ENCODE data around the gene TIPARP. TPM values are rescaled to one million over a fixed set of nuclear protein-coding genes. Genes with fewer than 3 reads are reported as not detected.

TIPARP gene
- total RNA-seq, 2 experiments from 2014 or later = 64.7 to 73.8 TPM

DNA sequence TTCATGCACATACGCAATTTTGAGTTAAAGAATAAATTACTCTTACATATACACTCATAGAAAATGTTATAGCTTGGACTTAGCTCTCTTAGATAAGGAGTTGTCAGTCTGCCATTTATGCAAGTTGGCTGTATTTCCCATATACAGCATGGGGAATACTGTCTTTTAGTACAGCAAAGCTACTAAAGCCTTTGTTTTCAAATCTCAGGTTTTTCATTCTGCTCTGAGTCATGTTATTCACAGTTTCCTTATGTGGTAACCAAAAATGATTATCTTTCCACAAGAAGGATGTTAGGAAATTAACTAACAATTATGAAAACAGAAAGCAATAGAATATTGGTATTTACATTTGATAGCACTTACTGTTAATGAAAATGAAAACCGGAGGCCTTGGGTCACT lies 4.3 kb upstream of the TIPARP start:
- ChIA-PET POLR2A (interaction anchor here (1.3 kb wide), 1 partner anchor 115 kb away, joined by 6 read pairs; the partner anchor contains the start of gene SSR3), CTCF (no interaction called here)
- Mint-ChIP-seq H3K27ac (no peak overlapping the region), H3K27me3 (no peaks in the 10 kb centered on the region), H3K9me3 (no peaks in the 10 kb centered on the region), H3K36me3 (ENCODE audit: low read depth) (peaks cover 14% of the 10 kb centered on the region), H3K4me3 (no peak overlapping the region), H3K4me1 (peaks cover 61% of the 10 kb centered on the region)
- DNase-seq = no peak

DNA sequence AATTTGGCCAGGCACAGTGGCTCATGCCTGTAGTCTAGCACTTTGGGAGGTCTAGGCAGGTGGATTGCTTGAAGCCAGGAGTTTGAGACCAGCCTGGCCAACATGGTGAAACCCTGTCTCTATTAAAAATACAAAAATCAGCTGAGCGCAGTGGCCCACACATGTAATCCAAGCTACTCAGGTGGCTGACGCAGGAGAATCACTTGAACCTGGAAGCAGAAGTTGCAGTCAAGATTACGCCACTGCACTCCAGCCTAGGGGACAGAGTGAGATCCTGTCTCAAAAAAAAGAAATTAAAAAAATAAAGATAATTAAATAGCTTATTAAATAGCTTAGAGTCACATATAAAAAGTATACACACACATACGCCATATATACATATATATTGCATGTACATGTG lies 3.7 kb upstream of the TIPARP start:
- Mint-ChIP-seq H3K27ac (no peak overlapping the region), H3K4me1 (peaks cover 55% of the 10 kb centered on the region)

DNA sequence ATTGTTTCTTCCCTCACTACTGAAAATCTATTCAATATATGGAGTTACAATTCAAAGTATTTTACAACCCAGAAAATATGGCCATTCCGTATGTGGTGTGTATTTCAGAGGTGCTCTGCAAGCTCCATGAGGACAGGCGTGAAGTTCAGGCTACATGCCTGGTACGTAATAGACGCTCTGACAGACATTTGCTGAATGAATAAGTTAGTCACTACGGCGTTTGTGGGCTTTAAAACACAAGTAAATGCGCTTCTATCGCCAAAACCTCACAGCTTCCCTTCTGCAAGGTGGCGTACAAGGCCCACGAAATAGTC lies 701 bp upstream of the TIPARP start:
- POLR2A ChIA-PET = interaction anchor here (0.6 to 10.5 kb wide), 20 partner anchors 8 to 521 kb away, joined by 3 to 162 read pairs (median 15); partner anchors contain the start of genes CCNL1 and SSR3
- CTCF ChIA-PET = interaction anchor here (0.6 to 6.2 kb wide), 29 partner anchors 8 to 821 kb away, joined by 3 to 39 read pairs (median 4); partner anchors contain the start of genes CCNL1 and SSR3
- H3K27ac Mint-ChIP-seq = peak overlapping the region; percentile 96
- no peak for DNase-seq
- H3K9me3 Mint-ChIP-seq = no peaks in the 10 kb centered on the region
- no peaks in the 10 kb centered on the region for H3K27me3 Mint-ChIP-seq
- peak overlapping the region; percentile 86 for H3K4me3 Mint-ChIP-seq
- peaks cover 50% of the 10 kb centered on the region for H3K4me1 Mint-ChIP-seq
- peaks cover 37% of the 10 kb centered on the region for H3K36me3 Mint-ChIP-seq (ENCODE audit: low read depth)

More for the DNA sequence above, 3.7 kb upstream of the TIPARP start:
- no peak overlapping the region for H3K4me3 Mint-ChIP-seq
- H3K36me3 Mint-ChIP-seq (ENCODE audit: low read depth) = peaks cover 17% of the 10 kb centered on the region
- POLR2A ChIA-PET = interaction anchor here (0.8 to 8.8 kb wide), 5 partner anchors 21 to 504 kb away, joined by 3 to 162 read pairs (median 6); partner anchors contain the start of genes CCNL1 and SSR3
- H3K27me3 Mint-ChIP-seq = no peaks in the 10 kb centered on the region
- CTCF ChIA-PET = interaction anchor here (0.6 to 6.2 kb wide), 3 partner anchors 116 to 497 kb away, joined by 3 to 39 read pairs (median 3); partner anchors contain the start of gene SSR3
- DNase-seq = no peak
- no peaks in the 10 kb centered on the region for H3K9me3 Mint-ChIP-seq

GRCh38 chr3:156674911-156675829 lies 780 bp downstream of the TIPARP start:
- Mint-ChIP-seq H3K4me1 (peaks cover 51% of the 10 kb centered on the region), H3K4me3 (peak overlapping the region; percentile 86), H3K27me3 (no peaks in the 10 kb centered on the region), H3K27ac (peak overlapping the region; percentile 96), H3K9me3 (no peaks in the 10 kb centered on the region), H3K36me3 (ENCODE audit: low read depth) (peaks cover 48% of the 10 kb centered on the region)
- ChIA-PET POLR2A (interaction anchor here (0.5 to 10.5 kb wide), 32 partner anchors 9 to 803 kb away, joined by 3 to 162 read pairs (median 8); partner anchors contain the start of genes CCNL1 and SSR3), CTCF (interaction anchor here (0.6 to 6.2 kb wide), 21 partner anchors 10 to 523 kb away, joined by 3 to 39 read pairs (median 7); partner anchors contain the start of genes CCNL1 and SSR3)
- peak; percentile 56 for DNase-seq

GRCh38 chr3:156675830-156676767 lies 1.7 kb downstream of the TIPARP start:
- ChIA-PET POLR2A (interaction anchor here (0.5 to 10.5 kb wide), 26 partner anchors 10 to 804 kb away, joined by 3 to 162 read pairs (median 9); partner anchors contain the start of genes CCNL1 and SSR3), CTCF (interaction anchor here (0.6 to 6.2 kb wide), 15 partner anchors 10 to 524 kb away, joined by 3 to 39 read pairs (median 10); partner anchors contain the start of genes CCNL1 and SSR3)
- peaks cover 58% of the 10 kb centered on the region for H3K36me3 Mint-ChIP-seq (ENCODE audit: low read depth)
- peak overlapping the region; percentile 86 for H3K4me3 Mint-ChIP-seq
- peaks cover 58% of the 10 kb centered on the region for H3K4me1 Mint-ChIP-seq
- H3K9me3 Mint-ChIP-seq = no peaks in the 10 kb centered on the region
- H3K27ac Mint-ChIP-seq = peak overlapping the region; percentile 96
- no peaks in the 10 kb centered on the region for H3K27me3 Mint-ChIP-seq
- no peak for DNase-seq

DNA sequence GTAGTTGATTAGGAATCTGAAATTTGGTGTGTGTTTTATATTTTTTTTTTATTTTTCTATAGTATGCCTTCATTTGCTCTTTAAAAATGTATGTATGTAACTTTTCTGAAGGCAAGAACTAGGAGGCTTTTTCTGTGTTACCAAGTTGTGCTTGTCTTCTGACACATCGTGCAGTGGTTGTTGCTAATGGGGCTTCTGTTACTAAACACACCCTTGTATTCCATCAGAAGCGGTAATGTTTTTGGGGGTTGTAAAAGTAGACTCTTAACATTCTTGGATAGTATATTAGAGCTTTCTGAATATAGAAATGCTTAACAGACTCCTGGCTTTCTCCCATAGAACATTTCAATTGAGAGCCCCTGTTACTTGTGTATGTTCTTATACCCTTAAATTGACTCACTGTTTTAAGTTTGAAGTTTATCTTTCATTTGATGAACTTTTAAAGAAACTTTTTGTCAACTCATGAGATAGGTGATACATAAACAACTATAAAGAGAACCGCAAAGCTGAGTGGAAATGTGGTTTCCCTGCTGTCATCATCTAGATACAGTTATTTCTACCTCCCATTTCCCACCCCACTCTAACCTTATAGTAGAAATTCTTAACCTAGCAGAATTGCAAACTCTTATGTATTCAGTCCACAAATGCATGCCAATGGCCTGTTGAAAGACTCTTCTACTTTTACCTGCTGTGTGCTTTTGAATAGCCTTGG lies 2.5 kb downstream of the TIPARP start:
- Mint-ChIP-seq H3K27ac (peak overlapping the region; percentile 96), H3K36me3 (ENCODE audit: low read depth) (peaks cover 65% of the 10 kb centered on the region), H3K4me3 (peak overlapping the region; percentile 86), H3K9me3 (no peaks in the 10 kb centered on the region), H3K27me3 (no peaks in the 10 kb centered on the region), H3K4me1 (peaks cover 63% of the 10 kb centered on the region)
- ChIA-PET CTCF (interaction anchor here (1.2 to 6.2 kb wide), 11 partner anchors 12 to 484 kb away, joined by 3 to 39 read pairs (median 13); partner anchors contain the start of genes CCNL1 and SSR3), POLR2A (interaction anchor here (0.9 to 10.5 kb wide), 20 partner anchors 10 to 498 kb away, joined by 3 to 162 read pairs (median 21); partner anchors contain the start of genes CCNL1 and SSR3)
- DNase-seq = peak; percentile 53

DNA sequence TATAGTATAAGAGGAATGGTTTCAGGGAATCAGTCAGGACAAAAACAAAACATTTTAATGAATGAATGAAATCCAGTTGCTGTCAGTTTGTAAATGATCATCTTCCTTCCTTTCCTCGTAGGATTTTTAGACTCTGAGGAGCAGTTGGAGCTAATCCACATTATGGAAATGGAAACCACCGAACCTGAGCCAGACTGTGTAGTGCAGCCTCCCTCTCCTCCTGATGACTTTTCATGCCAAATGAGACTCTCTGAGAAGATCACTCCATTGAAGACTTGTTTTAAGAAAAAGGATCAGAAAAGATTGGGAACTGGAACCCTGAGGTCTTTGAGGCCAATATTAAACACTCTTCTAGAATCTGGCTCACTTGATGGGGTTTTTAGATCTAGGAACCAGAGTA lies 3.1 kb downstream of the TIPARP start:
- no peaks in the 10 kb centered on the region for H3K9me3 Mint-ChIP-seq
- POLR2A ChIA-PET = interaction anchor here (0.9 to 10.5 kb wide), 17 partner anchors 10 to 497 kb away, joined by 3 to 162 read pairs (median 22); partner anchors contain the start of genes CCNL1 and SSR3
- peak overlapping the region; percentile 86 for H3K4me3 Mint-ChIP-seq
- CTCF ChIA-PET = interaction anchor here (1.2 to 5.6 kb wide), 7 partner anchors 12 to 460 kb away, joined by 3 to 26 read pairs (median 5); partner anchors contain the start of gene SSR3
- peak overlapping the region; percentile 37 for H3K27ac Mint-ChIP-seq
- peaks cover 68% of the 10 kb centered on the region for H3K36me3 Mint-ChIP-seq (ENCODE audit: low read depth)
- H3K27me3 Mint-ChIP-seq = no peaks in the 10 kb centered on the region
- peaks cover 68% of the 10 kb centered on the region for H3K4me1 Mint-ChIP-seq
- DNase-seq = no peak

GRCh38 chr3:156678197-156678596 lies 3.8 kb downstream of the TIPARP start:
- peaks cover 73% of the 10 kb centered on the region for H3K36me3 Mint-ChIP-seq (ENCODE audit: low read depth)
- ChIA-PET CTCF (interaction anchor here (0.9 to 5.1 kb wide), 6 partner anchors 121 to 459 kb away, joined by 3 to 26 read pairs (median 4); partner anchors contain the start of gene SSR3), POLR2A (interaction anchor here (1.3 to 10.5 kb wide), 13 partner anchors 9 to 497 kb away, joined by 3 to 162 read pairs (median 68); partner anchors contain the start of genes CCNL1 and SSR3)
- no peaks in the 10 kb centered on the region for H3K9me3 Mint-ChIP-seq
- H3K27ac Mint-ChIP-seq = no peak overlapping the region
- H3K4me3 Mint-ChIP-seq = peak overlapping the region; percentile 86
- peaks cover 66% of the 10 kb centered on the region for H3K4me1 Mint-ChIP-seq
- no peaks in the 10 kb centered on the region for H3K27me3 Mint-ChIP-seq
- DNase-seq = no peak

- Mint-ChIP-seq H3K4me3 (peak overlapping the region; percentile 25), H3K27ac (no peak overlapping the region), H3K4me1 (peaks cover 78% of the 10 kb centered on the region), H3K36me3 (ENCODE audit: low read depth) (peaks cover 79% of the 10 kb centered on the region), H3K27me3 (no peaks in the 10 kb centered on the region), H3K9me3 (no peaks in the 10 kb centered on the region)
- ChIA-PET POLR2A (interaction anchor here (0.6 to 10.5 kb wide), 12 partner anchors 7 to 495 kb away, joined by 3 to 68 read pairs (median 3); partner anchors contain the start of gene SSR3), CTCF (interaction anchor here (1.6 to 1.7 kb wide), 2 partner anchors 125 to 457 kb away, joined by 3 to 6 read pairs; partner anchors contain the start of gene SSR3)
- no peak for DNase-seq
Measured at GRCh38 chr3:156680243-156680914, 6.0 kb downstream of the TIPARP start.

- Mint-ChIP-seq H3K27ac (no peak overlapping the region), H3K4me3 (peak overlapping the region; percentile 41), H3K4me1 (peaks cover 84% of the 10 kb centered on the region), H3K9me3 (no peaks in the 10 kb centered on the region), H3K27me3 (no peaks in the 10 kb centered on the region), H3K36me3 (ENCODE audit: low read depth) (peaks cover 80% of the 10 kb centered on the region)
- POLR2A ChIA-PET = interaction anchor here (0.7 to 10.5 kb wide), 7 partner anchors 127 to 494 kb away, joined by 3 to 68 read pairs (median 3); no protein-coding TSS in a partner anchor
- no peak for DNase-seq
- CTCF ChIA-PET = interaction anchor here (1.7 kb wide), 1 partner anchor 457 kb away, joined by 6 read pairs; no protein-coding TSS in a partner anchor
Measured at GRCh38 chr3:156681002-156681401, 6.6 kb downstream of the TIPARP start.
